Measurements from ENCODE around the gene IGFL1.
"Not testable (repeated sequence)": the region's sequence is repeated elsewhere in the genome, so short reads cannot be mapped to it uniquely, and the experiment has no call there.

IGFL1 gene

DNA sequence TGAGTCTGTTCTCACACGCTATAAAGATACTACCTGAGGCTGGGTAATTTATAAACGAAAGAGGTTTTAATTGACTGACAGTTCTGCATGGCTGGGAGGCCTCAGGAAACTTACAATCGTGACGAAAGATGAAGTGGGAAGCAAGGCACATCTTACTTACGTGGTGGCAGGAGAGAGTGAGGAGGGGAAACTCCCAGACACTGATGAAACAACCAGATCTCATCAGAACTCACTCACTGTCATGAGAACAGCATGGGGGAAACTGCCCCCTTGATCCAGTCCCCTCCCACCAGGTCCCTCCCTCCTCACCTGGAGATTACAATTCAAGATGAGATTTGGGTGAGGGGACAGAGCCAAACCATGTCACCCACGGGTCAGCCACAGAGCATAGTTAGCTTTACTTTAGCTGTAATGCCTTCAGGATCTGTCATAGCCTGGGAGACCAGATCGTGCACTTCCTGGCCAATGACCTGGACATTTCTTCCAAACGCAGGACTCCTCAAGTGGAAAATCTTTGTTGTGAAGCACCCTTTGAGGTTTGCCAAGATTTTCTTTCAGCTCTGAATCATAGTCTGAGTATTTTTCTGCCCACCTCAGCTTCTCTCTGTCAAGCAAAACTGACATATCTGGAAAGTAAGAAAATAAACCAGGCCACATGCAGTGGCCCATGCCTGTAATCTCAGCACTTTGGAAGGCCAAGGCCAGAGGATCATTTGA lies 42.1 kb downstream of the IGFL1 start:
- DNase-seq (ENCODE audit: low spot score) = no peak

DNA sequence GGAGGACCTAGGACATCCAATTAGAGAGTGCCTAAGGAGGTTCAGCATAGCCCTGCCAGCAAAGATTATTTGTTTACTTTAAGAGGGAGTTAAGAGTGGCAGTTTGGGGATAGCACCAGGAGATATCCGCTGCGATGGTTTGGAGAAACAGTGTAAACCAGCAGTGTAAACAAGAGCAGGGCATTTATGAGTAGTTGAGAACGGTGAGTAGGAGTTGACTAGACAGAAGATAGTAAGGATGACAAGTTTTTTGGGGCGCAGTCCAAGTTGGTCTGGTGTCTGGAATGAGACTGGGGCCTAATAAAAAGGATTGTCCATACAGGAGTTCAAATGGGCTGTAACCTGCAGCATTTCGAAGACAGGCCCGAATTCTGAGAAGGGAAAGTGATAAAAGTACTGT lies 44.4 kb downstream of the IGFL1 start:
- not testable (repeated sequence) for DNase-seq (ENCODE audit: low spot score)

DNA sequence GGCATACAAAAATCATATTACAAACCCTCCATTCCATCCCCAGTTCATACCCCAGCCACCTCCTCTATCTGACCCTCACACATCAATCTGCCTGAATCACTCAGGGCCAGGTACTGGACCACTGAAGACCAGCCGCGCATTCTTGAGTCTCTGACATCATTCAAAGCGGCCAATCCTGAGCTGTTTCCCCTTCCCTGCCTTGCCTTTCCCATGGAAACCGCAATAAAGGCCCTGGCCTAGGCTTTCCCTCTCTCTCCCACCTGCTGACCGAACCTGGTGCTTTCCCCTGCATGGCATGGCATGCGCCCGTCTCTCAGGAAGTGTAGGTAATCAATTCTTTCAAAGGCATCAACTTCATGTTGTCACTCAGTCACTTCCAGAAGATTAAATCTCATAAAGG lies 49.6 kb downstream of the IGFL1 start:
- DNase-seq (ENCODE audit: low spot score) = no peak
